H1 (cell line): ENCODE measurements around the gene SGPP2. TPM values are rescaled to one million over a fixed set of nuclear protein-coding genes. Genes with fewer than 3 reads are reported as not detected.

ENCODE experiments used
- CTCF ChIA-PET: fragments of 300-600 bp; sonication (Branson Sonifier 250); formaldehyde crosslinking; loops from one replicate; lab custom pipeline; 2021; ENCODE audit not compliant: partially characterized antibody; lab: Charles Lee
- POLR2A ChIA-PET: fragments of 300-600 bp; sonication (Branson Sonifier 250); formaldehyde crosslinking; loops from one replicate; lab custom pipeline; 2021; ENCODE audit warnings: inconsistent platforms; ENCODE audit not compliant: partially characterized antibody; lab: Charles Lee
- DNase-seq, 2 experiments: peaks; one replicate each; pipeline versions ENCODE4 v3.0.0 to v3.0.0-alpha.2; 2010 to 2022; ENCODE audit warnings: low spot score in 2 of 2, low read depth in 1 of 2, mixed read lengths in 1 of 2
- FAIRE-seq: peaks from 2 replicates; lab custom pipeline; 2011; peaks lifted over from hg19 to GRCh38; lab: Jason Lieb, UNC
- H2AFZ ChIP-seq: 2 replicates; pipeline ENCODE4 v1.8.1; 2012; ENCODE audit warnings: low read length, inconsistent platforms
- H2AK5ac ChIP-seq: 2 replicates; pipeline ENCODE4 v1.6.1; 2013; ENCODE audit warnings: low read depth, low read length
- H2BK120ac ChIP-seq: replicated peaks from 2 replicates; pipeline ENCODE3; 2013; ENCODE audit warnings: low read depth, low read length, inconsistent platforms
- H2BK12ac ChIP-seq: 2 replicates; pipeline ENCODE4 v1.6.1; 2013; ENCODE audit warnings: low read depth, low read length
- H2BK15ac ChIP-seq: 2 replicates; pipeline ENCODE4 v1.6.1; 2013; ENCODE audit warnings: low read length
- H2BK20ac ChIP-seq: 2 replicates; pipeline ENCODE4 v1.6.1; 2013; ENCODE audit warnings: low read length
- H2BK5ac ChIP-seq: 2 replicates; pipeline ENCODE4 v1.6.1; 2013; ENCODE audit warnings: low read depth, low read length
- H3K14ac ChIP-seq: 2 replicates; pipeline ENCODE4 v1.6.1; 2013; ENCODE audit warnings: inconsistent platforms; ENCODE audit not compliant: insufficient read length
- H3K18ac ChIP-seq: 2 replicates; pipeline ENCODE4 v1.6.1; 2013; ENCODE audit warnings: low read length; ENCODE audit errors: extremely low read depth
- H3K23ac ChIP-seq: 2 replicates; pipeline ENCODE4 v1.6.1; 2013; ENCODE audit warnings: inconsistent platforms; ENCODE audit not compliant: insufficient read length
- H3K23me2 ChIP-seq: 2 replicates; pipeline ENCODE4 v1.6.1; 2013; ENCODE audit warnings: low read depth, low read length
- H3K27ac ChIP-seq: 2 replicates; pipeline ENCODE4 v1.6.1; 2011; ENCODE audit warnings: low read depth, low read length, inconsistent platforms
- H3K27me3 ChIP-seq, 4 experiments: replicated peaks in 1 of 4; 1 replicate in 1 of 4; 2 replicates in 3 of 4; pipeline versions ENCODE4 v1.6.1 to v1.8.1; 2011 to 2013; ENCODE audit warnings: low read length in 3 of 4, mild to moderate bottlenecking in 3 of 4, inconsistent platforms in 2 of 4, mixed read lengths in 2 of 4, moderate library complexity in 1 of 4; ENCODE audit not compliant: control insufficient read depth in 3 of 4, insufficient read depth in 3 of 4; ENCODE audit errors: extremely low read depth in 1 of 4
- H3K36me3 ChIP-seq, 4 experiments: 2 replicates each; pipeline versions ENCODE4 v1.6.1 to v1.8.1; 2011 to 2013; ENCODE audit warnings: mild to moderate bottlenecking in 4 of 4, low read length in 3 of 4, moderate library complexity in 2 of 4, control low read depth in 1 of 4, inconsistent platforms in 1 of 4; ENCODE audit not compliant: insufficient read depth in 4 of 4, control insufficient read depth in 2 of 4
- H3K4ac ChIP-seq: replicated peaks from 2 replicates; pipeline ENCODE3; 2013; ENCODE audit warnings: low read length, low read depth, mixed read lengths, inconsistent platforms; ENCODE audit not compliant: insufficient read length
- H3K4me1 ChIP-seq, 4 experiments: replicated peaks in 1 of 4; 1 replicate in 1 of 4; 2 replicates in 3 of 4; pipeline versions ENCODE4 v1.6.1 to v1.8.1; 2011 to 2013; ENCODE audit warnings: low read length in 3 of 4, inconsistent platforms in 2 of 4, mixed read lengths in 1 of 4; ENCODE audit not compliant: insufficient read depth in 4 of 4, control insufficient read depth in 3 of 4
- H3K4me2 ChIP-seq, 2 experiments: 2 replicates each; pipeline versions ENCODE4 v1.6.1 to v1.8.1; 2011 to 2013; ENCODE audit warnings: low read depth in 2 of 2, low read length in 2 of 2, control low read depth in 1 of 2, inconsistent platforms in 1 of 2, mild to moderate bottlenecking in 1 of 2; ENCODE audit not compliant: insufficient read depth in 1 of 2
- H3K4me3 ChIP-seq, 4 experiments: fragments of 200-600, 300-600 bp in 1 of 4; sonication (generic), shearing (Covaris generic), sonication (Bioruptor Twin) in 1 of 4; 2 replicates each; pipeline versions ENCODE4 v1.5.1 to v1.8.1; 2011 to 2016; ENCODE audit warnings: low read length in 4 of 4, low read depth in 3 of 4, control low read depth in 2 of 4, inconsistent platforms in 2 of 4, mild to moderate bottlenecking in 2 of 4, mixed read lengths in 1 of 4, moderate library complexity in 1 of 4; ENCODE audit not compliant: insufficient read depth in 2 of 4; ENCODE audit errors: extremely low read depth in 1 of 4
- H3K56ac ChIP-seq: replicated peaks from 2 replicates; pipeline ENCODE3; 2013; ENCODE audit warnings: low read depth, mild to moderate bottlenecking, mixed read lengths, low read length, inconsistent platforms; ENCODE audit not compliant: insufficient read length
- H3K79me1 ChIP-seq: 2 replicates; pipeline ENCODE4 v1.6.1; 2013; ENCODE audit warnings: low read depth, low read length, control low read depth
- H3K79me2 ChIP-seq, 2 experiments: 2 replicates each; pipeline versions ENCODE4 v1.6.1 to v1.8.1; 2012 to 2013; ENCODE audit warnings: low read length in 2 of 2, mild to moderate bottlenecking in 2 of 2, inconsistent platforms in 1 of 2; ENCODE audit not compliant: insufficient read depth in 2 of 2, control insufficient read depth in 1 of 2
- H3K9ac ChIP-seq, 4 experiments: replicated peaks in 1 of 4; 1 replicate in 1 of 4; 2 replicates in 3 of 4; pipeline versions ENCODE4 v1.6.1 to v1.8.1; 2011 to 2013; ENCODE audit warnings: low read depth in 3 of 4, low read length in 3 of 4, control low read depth in 2 of 4, mild to moderate bottlenecking in 2 of 4, moderate library complexity in 2 of 4, inconsistent platforms in 1 of 4; ENCODE audit errors: extremely low read depth in 1 of 4
- H3K9me3 ChIP-seq, 2 experiments: 2 replicates each; pipeline versions ENCODE4 v1.6.1 to v1.8.1; 2012 to 2013; ENCODE audit warnings: mild to moderate bottlenecking in 2 of 2, moderate library complexity in 2 of 2, control low read depth in 1 of 2, inconsistent platforms in 1 of 2, low read depth in 1 of 2, low read length in 1 of 2, mixed read lengths in 1 of 2; ENCODE audit not compliant: insufficient read depth in 2 of 2
- H4K20me1 ChIP-seq, 2 experiments: replicated peaks in 1 of 2; 2 replicates each; pipeline versions ENCODE3 to v1.8.1; 2011 to 2013; ENCODE audit warnings: inconsistent platforms in 2 of 2, low read length in 2 of 2, mild to moderate bottlenecking in 1 of 2; ENCODE audit not compliant: insufficient read depth in 2 of 2, control insufficient read depth in 1 of 2
- H4K5ac ChIP-seq: 2 replicates; pipeline ENCODE4 v1.6.1; 2013; ENCODE audit warnings: low read length, low read depth, mixed read lengths, inconsistent platforms; ENCODE audit not compliant: insufficient read length
- H4K8ac ChIP-seq: 2 replicates; pipeline ENCODE4 v1.8.0; 2013; ENCODE audit warnings: mild to moderate bottlenecking, moderate library complexity, low read length, inconsistent platforms; ENCODE audit not compliant: insufficient read depth; ENCODE audit errors: extremely low read depth
- H4K91ac ChIP-seq: replicated peaks from 2 replicates; pipeline ENCODE3; 2013; ENCODE audit warnings: low read length, mixed read lengths, inconsistent platforms; ENCODE audit not compliant: insufficient read length
- ATF3 ChIP-seq: IDR thresholded peaks from 2 replicates; pipeline ENCODE4 v1.6.1; 2011; ENCODE audit warnings: low read depth, mild to moderate bottlenecking, low read length; ENCODE audit not compliant: insufficient read depth
- KDM4A ChIP-seq: IDR thresholded peaks from one replicate; pipeline ENCODE4 v1.7.1; 2012; ENCODE audit warnings: low read depth, mild to moderate bottlenecking, moderate library complexity, low read length, inconsistent platforms; ENCODE audit not compliant: severe bottlenecking
- MAX ChIP-seq: IDR thresholded peaks from 2 replicates; pipeline ENCODE4 v1.6.1; 2012; ENCODE audit warnings: inconsistent platforms
- NRF1 ChIP-seq: IDR thresholded peaks from 2 replicates; pipeline ENCODE4 v1.6.1; 2011; ENCODE audit warnings: mild to moderate bottlenecking, low read depth, low read length, improper control_type of control experiment
- POLR2A ChIP-seq, 2 experiments: IDR thresholded peaks; 1 replicate in 1 of 2; 2 replicates in 1 of 2; pipeline ENCODE4 v1.6.1; 2011; ENCODE audit warnings: low read depth in 2 of 2, low read length in 2 of 2, mild to moderate bottlenecking in 2 of 2; ENCODE audit errors: control extremely low read depth in 1 of 2
- RFX5 ChIP-seq: IDR thresholded peaks from 2 replicates; pipeline ENCODE4 v1.6.1; 2011; ENCODE audit warnings: low read depth, low read length, improper control_type of control experiment, borderline replicate concordance
- SAP30 ChIP-seq: fragments of 300-600 bp; sonication (generic); IDR thresholded peaks from 2 replicates; pipeline ENCODE4 v1.7.1; 2012; ENCODE audit warnings: low read length, moderate library complexity, mild to moderate bottlenecking, inconsistent platforms; ENCODE audit not compliant: insufficient read depth, insufficient replicate concordance
- SIRT6 ChIP-seq: IDR thresholded peaks from one replicate; pipeline ENCODE4 v1.7.1; 2012; ENCODE audit warnings: low read length, inconsistent platforms
- SP2 ChIP-seq: IDR thresholded peaks from 2 replicates; pipeline ENCODE4 v1.6.1; 2012; ENCODE audit warnings: mild to moderate bottlenecking, low read length, inconsistent platforms
- SP4 ChIP-seq: IDR thresholded peaks from 2 replicates; pipeline ENCODE4 v1.6.1; 2012; ENCODE audit warnings: low read length, inconsistent platforms
- TAF1 ChIP-seq: IDR thresholded peaks from 2 replicates; pipeline ENCODE4 v1.6.1; 2011; ENCODE audit warnings: mild to moderate bottlenecking, low read depth, low read length
- TCF12 ChIP-seq: IDR thresholded peaks from 2 replicates; pipeline ENCODE4 v1.6.1; 2011; ENCODE audit warnings: low read depth, mild to moderate bottlenecking, low read length
- USF2 ChIP-seq: IDR thresholded peaks from 2 replicates; pipeline ENCODE4 v1.6.1; 2011; ENCODE audit warnings: low read length, improper control_type of control experiment
- ZNF274 ChIP-seq: IDR thresholded peaks from 2 replicates; pipeline ENCODE4 v1.7.0; 2012; ENCODE audit warnings: low read length, borderline replicate concordance; ENCODE audit errors: extremely low read depth
- WGBS, 2 experiments: shearing (Covaris generic) in 1 of 2; methylation state at CpG; one replicate each; pipeline versions ENCODE4 v1.1.6 to v1.1.7; 2013 to 2015; ENCODE audit warnings: low lambda C conversion rate in 2 of 2, mixed read lengths in 2 of 2, inconsistent platforms in 1 of 2, low coverage in 1 of 2, missing lambda C conversion rate in 1 of 2; ENCODE audit not compliant: insufficient replicate concordance in 2 of 2, insufficient coverage in 1 of 2, insufficient read length in 1 of 2; ENCODE audit errors: extremely low coverage in 1 of 2, missing lambda C conversion rate in 1 of 2; 5-methylcytosine and 5-hydroxymethylcytosine counted together
- polyA plus RNA-seq, 7 experiments: library from polyadenylated mRNA; depleted of rRNA in 3 of 7; stranded (reverse) in 5 of 7; unstranded in 2 of 7; fragments of >200 nt in 5 of 7; fragments of 200-250 nt in 2 of 7; gene quantifications; 1 replicate in 5 of 7; 2 replicates in 1 of 7; 4 replicates in 1 of 7; pipeline versions ENCODE4 v1.2.1 to v1.2.3, GENCODE V29; 2011 to 2013; ENCODE audit warnings: missing spikeins in 2 of 7, mixed read lengths in 2 of 7
- total RNA-seq: library from RNA; stranded (reverse); fragmentation: NEBNext Ultra II Directional; extraction: Animal tissue kit (Norgen Biotek cat#: 25700); gene quantifications from 2 replicates; pipeline ENCODE4 v1.2.1, GENCODE V29; 2021

Gene SGPP2
- total and polyA plus RNA-seq, 2 of the 8 experiments (the other 6 are each of a cell fraction or from before 2014, with no cell fraction given) = 0.29 TPM; not detected in 1

- Histone ChIP-seq H2BK12ac (no peak overlapping the region), H2BK15ac (no peak overlapping the region), H3K18ac (no peak overlapping the region), H3K9ac (no peak overlapping the region), H3K56ac (no peak overlapping the region), H3K23me2 (no peaks in the 10 kb centered on the region), H3K14ac (no peak overlapping the region), H3K4me2 (no peak overlapping the region), H2BK20ac (no peak overlapping the region), H2BK5ac (no peak overlapping the region), H4K20me1 (no peaks in the 10 kb centered on the region), H4K5ac (no peak overlapping the region), H3K4me1 (no peaks in the 10 kb centered on the region), H4K8ac (no peak overlapping the region), H3K4me3 (no peak overlapping the region), H3K79me2 (no peaks in the 10 kb centered on the region), H2AFZ (no peak overlapping the region), H4K91ac (no peak overlapping the region), H3K27me3 (no peaks in the 10 kb centered on the region), H3K9me3 (no peaks in the 10 kb centered on the region), H3K4ac (no peak overlapping the region), H3K79me1 (no peaks in the 10 kb centered on the region), H3K23ac (no peak overlapping the region), H3K27ac (no peak overlapping the region), H2BK120ac (no peak overlapping the region), H2AK5ac (no peak overlapping the region), H3K36me3 (no peaks in the 10 kb centered on the region)
- no peak for DNase-seq
- 92% methylated on average over 2 of the region's 2 CpGs; no CpG with 5 or more reads in 1 of the 2 experiments for WGBS, 2 experiments
- no peak for FAIRE-seq
- ChIA-PET POLR2A (no interaction called here), CTCF (no interaction called here)
- no peak for TF ChIP-seq RFX5
- no peak for TF ChIP-seq NRF1
- TF ChIP-seq SP4 = no peak
- TF ChIP-seq MAX = no peak
- TF ChIP-seq SAP30 = no peak
- TF ChIP-seq SIRT6 = no peak
- TF ChIP-seq POLR2A (IDR thresholded peaks at IDR 0.05; ENCODE audit: control extremely low read depth in 1 of 2, low read depth in 2 of 2, low read length in 2 of 2) = no peak
- TF ChIP-seq ZNF274 = no peak
- no peak for TF ChIP-seq USF2
- TF ChIP-seq KDM4A = no peak
- no peak for TF ChIP-seq SP2
- no peak for TF ChIP-seq ATF3
- no peak for TF ChIP-seq TAF1
- no peak for TF ChIP-seq TCF12
Measured at GRCh38 chr2:222504719-222505118, 80.4 kb downstream of the SGPP2 start.
